Activated B cell treated with CpG ODN at 0.5 μM for 24 hours (primary cell): Measurements from ENCODE around the gene PLPP7. TPM values are rescaled to one million over a fixed set of nuclear protein-coding genes. Genes with fewer than 3 reads are reported as not detected.

Experiments used
- ATAC-seq: fragments of 200-7000 bp; cut with Tn5 transposase; one replicate; pipeline ENCODE4 v1.10.0; 2021; ENCODE audit warnings: low read depth, mild to moderate bottlenecking, moderate library complexity
- CTCF ChIA-PET: fragments of 350-600 bp; sonication (Branson Sonifier 250); formaldehyde crosslinking; loops from one replicate; lab custom pipeline; 2021; ENCODE audit warnings: antibody characterized with exemption; lab: Charles Lee
- POLR2A ChIA-PET: fragments of 350-600 bp; sonication (Branson Sonifier 250); formaldehyde crosslinking; loops from one replicate; lab custom pipeline; 2021; ENCODE audit warnings: antibody characterized with exemption; lab: Charles Lee
- DNase-seq: peaks from one replicate; pipeline ENCODE4 v3.0.0; 2022
- H3K27ac Mint-ChIP-seq: one replicate; pipeline ENCODE4 v1.8.0; 2020; ENCODE audit warnings: mixed read lengths
- H3K27me3 Mint-ChIP-seq: one replicate; pipeline ENCODE4 v1.8.0; 2021; ENCODE audit warnings: mixed read lengths
- H3K36me3 Mint-ChIP-seq: one replicate; pipeline ENCODE4 v1.8.0; 2021; ENCODE audit warnings: low read depth, mixed read lengths
- H3K4me1 Mint-ChIP-seq: one replicate; pipeline ENCODE4 v1.8.0; 2021; ENCODE audit warnings: mixed read lengths
- H3K4me3 Mint-ChIP-seq: one replicate; pipeline ENCODE4 v1.8.0; 2020; ENCODE audit warnings: mild to moderate bottlenecking, mixed read lengths
- H3K9me3 Mint-ChIP-seq: one replicate; pipeline ENCODE4 v1.8.0; 2020; ENCODE audit warnings: mixed read lengths
- CTCF ChIP-seq: fragments of 200-600 bp; IDR thresholded peaks from one replicate; pipeline ENCODE4 v1.8.0; 2022; ENCODE audit warnings: antibody characterized with exemption, mild to moderate bottlenecking
- intact Hi-C: fragments of 100-400 bp; cut with micrococcal nuclease; formaldehyde crosslinking; loops from one replicate; pipeline ENCODE4 v1.15.1; 2024
- total RNA-seq: library from RNA; stranded (reverse); gene quantifications from 2 replicates; pipeline ENCODE4 v1.2.3, GENCODE V29; 2022

PLPP7 gene
- total RNA-seq, 1 donor from 2014 or later: 0.53 TPM

GRCh38 chr9:131303381-131304321, 14.1 kb downstream of the PLPP7 start:
- Mint-ChIP-seq H3K27me3 (peaks cover 2% of the 10 kb centered on the region), H3K4me1 (peaks cover 8% of the 10 kb centered on the region), H3K9me3 (no peaks in the 10 kb centered on the region), H3K36me3 (no peaks in the 10 kb centered on the region), H3K4me3 (no peak overlapping the region), H3K27ac (no peak overlapping the region)
- no peak for ATAC-seq
- intact Hi-C loops: no loop called here
- CTCF ChIA-PET: interaction anchor here (0.8 kb wide), 1 partner anchor 33 kb away, joined by 3 read pairs; no protein-coding TSS in a partner anchor
- no peak for TF ChIP-seq CTCF
- DNase-seq: no peak
- POLR2A ChIA-PET: interaction anchor here (0.6 kb wide), 2 partner anchors 10 to 1566 kb away, joined by 4 to 7 read pairs; no protein-coding TSS in a partner anchor

GRCh38 chr9:131304676-131305355, 15.3 kb downstream of the PLPP7 start:
- intact Hi-C loops: no loop called here
- Mint-ChIP-seq H3K4me1 (peaks cover 8% of the 10 kb centered on the region), H3K27me3 (peaks cover 2% of the 10 kb centered on the region), H3K4me3 (no peak overlapping the region), H3K9me3 (no peaks in the 10 kb centered on the region), H3K27ac (no peak overlapping the region), H3K36me3 (no peaks in the 10 kb centered on the region)
- ATAC-seq: no peak
- DNase-seq: no peak
- ChIA-PET POLR2A (no interaction called here), CTCF (no interaction called here)
- TF ChIP-seq CTCF: no peak

GRCh38 chr9:131306397-131307004, 17.0 kb downstream of the PLPP7 start:
- no peak for TF ChIP-seq CTCF
- intact Hi-C loops: no loop called here
- H3K36me3 Mint-ChIP-seq: no peaks in the 10 kb centered on the region
- ChIA-PET CTCF (no interaction called here), POLR2A (interaction anchor here (0.7 kb wide), 1 partner anchor 404 kb away, joined by 3 read pairs; no protein-coding TSS in a partner anchor)
- H3K4me1 Mint-ChIP-seq: peaks cover 14% of the 10 kb centered on the region
- DNase-seq (no peak), ATAC-seq (no peak)
- no peak overlapping the region for H3K4me3 Mint-ChIP-seq
- H3K27me3 Mint-ChIP-seq: peaks cover 2% of the 10 kb centered on the region
- H3K9me3 Mint-ChIP-seq: no peaks in the 10 kb centered on the region
- no peak overlapping the region for H3K27ac Mint-ChIP-seq

- ChIA-PET POLR2A (no interaction called here), CTCF (no interaction called here)
- H3K27ac Mint-ChIP-seq: no peak overlapping the region
- no peaks in the 10 kb centered on the region for H3K36me3 Mint-ChIP-seq
- DNase-seq (no peak), ATAC-seq (no peak)
- intact Hi-C loops: no loop called here
- peaks cover 2% of the 10 kb centered on the region for H3K27me3 Mint-ChIP-seq
- no peak for TF ChIP-seq CTCF
- H3K4me3 Mint-ChIP-seq: no peak overlapping the region
- peaks cover 10% of the 10 kb centered on the region for H3K4me1 Mint-ChIP-seq
- H3K9me3 Mint-ChIP-seq: no peaks in the 10 kb centered on the region
Observed at GRCh38 chr9:131307974-131308373, 18.5 kb downstream of the PLPP7 start.
